H9 (cell line): ENCODE results near the gene NRXN3. TPM values are rescaled to one million over a fixed set of nuclear protein-coding genes. Genes with fewer than 3 reads are reported as not detected.

Source experiments
- DNase-seq: peaks from one replicate; pipeline ENCODE4 v3.0.0-alpha.2; 2017
- H2AFZ ChIP-seq: one replicate; pipeline ENCODE4 v1.6.1; 2013; ENCODE audit warnings: mild to moderate bottlenecking, low read length, control low read depth, moderate library complexity
- H2AK5ac ChIP-seq: 2 replicates; pipeline ENCODE4 v1.6.1; 2013; ENCODE audit warnings: low read length, control low read depth, mixed read lengths; ENCODE audit not compliant: insufficient read length
- H2BK120ac ChIP-seq: one replicate; pipeline ENCODE4 v1.6.1; 2013; ENCODE audit warnings: low read depth, mild to moderate bottlenecking, low read length, control low read depth, inconsistent platforms; ENCODE audit not compliant: poor library complexity, severe bottlenecking
- H2BK12ac ChIP-seq: 2 replicates; pipeline ENCODE4 v1.6.1; 2013; ENCODE audit warnings: low read length, control low read depth, mixed read lengths, low read depth; ENCODE audit not compliant: insufficient read length
- H2BK15ac ChIP-seq: 2 replicates; pipeline ENCODE4 v1.6.1; 2013; ENCODE audit warnings: low read depth, low read length, control low read depth
- H2BK20ac ChIP-seq: one replicate; pipeline ENCODE4 v1.6.1; 2013; ENCODE audit warnings: low read depth, mild to moderate bottlenecking, low read length, control low read depth, inconsistent platforms; ENCODE audit not compliant: poor library complexity, severe bottlenecking
- H2BK5ac ChIP-seq: 2 replicates; pipeline ENCODE4 v1.6.1; 2013; ENCODE audit warnings: low read length, control low read depth, mixed read lengths; ENCODE audit not compliant: insufficient read length
- H3K14ac ChIP-seq: 2 replicates; pipeline ENCODE4 v1.6.1; 2013; ENCODE audit warnings: low read length, control low read depth; ENCODE audit not compliant: insufficient read depth
- H3K18ac ChIP-seq: 2 replicates; pipeline ENCODE4 v1.6.1; 2013; ENCODE audit warnings: low read depth, mild to moderate bottlenecking, mixed read lengths, low read length, control low read depth; ENCODE audit not compliant: insufficient read length
- H3K23ac ChIP-seq: 2 replicates; pipeline ENCODE4 v1.6.1; 2013; ENCODE audit warnings: low read length, control low read depth, mixed read lengths, low read depth; ENCODE audit not compliant: insufficient read length
- H3K23me2 ChIP-seq: 2 replicates; pipeline ENCODE4 v1.6.1; 2013; ENCODE audit warnings: low read depth, mild to moderate bottlenecking, mixed read lengths, low read length, control low read depth; ENCODE audit not compliant: insufficient read length, poor library complexity, severe bottlenecking
- H3K27ac ChIP-seq: 2 replicates; pipeline ENCODE4 v1.5.1; 2013; ENCODE audit warnings: low read length, control low read depth, mixed read lengths, low read depth; ENCODE audit not compliant: insufficient read length
- H3K27me3 ChIP-seq: 2 replicates; pipeline ENCODE4 v1.6.1; 2013; ENCODE audit warnings: low read length, control low read depth, inconsistent platforms; ENCODE audit not compliant: insufficient read depth
- H3K4ac ChIP-seq: 2 replicates; pipeline ENCODE4 v1.6.1; 2013; ENCODE audit warnings: low read depth, mild to moderate bottlenecking, control low read depth, inconsistent platforms, low read length, moderate library complexity
- H3K4me1 ChIP-seq: 2 replicates; pipeline ENCODE4 v1.6.1; 2013; ENCODE audit warnings: low read length, control low read depth, inconsistent platforms; ENCODE audit not compliant: insufficient read depth
- H3K4me2 ChIP-seq: 2 replicates; pipeline ENCODE4 v1.6.1; 2013; ENCODE audit warnings: low read length, control low read depth, mixed read lengths; ENCODE audit not compliant: insufficient read length, insufficient read depth
- H3K56ac ChIP-seq: 2 replicates; pipeline ENCODE4 v1.6.1; 2013; ENCODE audit warnings: low read depth, mild to moderate bottlenecking, mixed read lengths, low read length, control low read depth; ENCODE audit not compliant: insufficient read length
- H3K79me1 ChIP-seq: 2 replicates; pipeline ENCODE4 v1.6.1; 2013; ENCODE audit warnings: low read depth, mild to moderate bottlenecking, moderate library complexity, low read length, control low read depth, inconsistent platforms; ENCODE audit not compliant: insufficient read depth, poor library complexity, severe bottlenecking
- H3K79me2 ChIP-seq: 2 replicates; pipeline ENCODE4 v1.6.1; 2013; ENCODE audit warnings: low read length, control low read depth, inconsistent platforms; ENCODE audit not compliant: insufficient read depth
- H3K9ac ChIP-seq: 2 replicates; pipeline ENCODE4 v1.6.1; 2013; ENCODE audit warnings: low read length, control low read depth, mixed read lengths; ENCODE audit not compliant: insufficient read length; ENCODE audit errors: extremely low read depth
- H3K9me3 ChIP-seq: one replicate; pipeline ENCODE4 v1.6.1; 2013; ENCODE audit warnings: low read depth, low read length, inconsistent platforms; ENCODE audit not compliant: control insufficient read depth
- H3T11ph ChIP-seq: one replicate; pipeline ENCODE4 v1.6.1; 2013; ENCODE audit warnings: mild to moderate bottlenecking, low read length, control low read depth, inconsistent platforms
- H4K20me1 ChIP-seq: one replicate; pipeline ENCODE4 v1.6.1; 2013; ENCODE audit not compliant: control insufficient read depth, insufficient read length, insufficient read depth
- H4K5ac ChIP-seq: 2 replicates; pipeline ENCODE4 v1.6.1; 2013; ENCODE audit warnings: low read depth, mild to moderate bottlenecking, mixed read lengths, low read length, control low read depth; ENCODE audit not compliant: insufficient read length
- H4K8ac ChIP-seq: replicated peaks from 2 replicates; pipeline ENCODE4 v1.6.1; 2013; ENCODE audit warnings: low read length, control low read depth, mixed read lengths, low read depth; ENCODE audit not compliant: insufficient read length
- H4K91ac ChIP-seq: 2 replicates; pipeline ENCODE4 v1.6.1; 2013; ENCODE audit warnings: low read depth, mild to moderate bottlenecking, moderate library complexity, mixed read lengths, low read length, control low read depth; ENCODE audit not compliant: insufficient read length
- H3K27ac Mint-ChIP-seq, 3 experiments: 2 replicates in 2 of 3; 3 replicates in 1 of 3; pipeline ENCODE4 v1.8.0; 2020 to 2021; ENCODE audit warnings: mixed read lengths in 3 of 3, mild to moderate bottlenecking in 1 of 3, moderate library complexity in 1 of 3
- H3K27me3 Mint-ChIP-seq: 2 replicates; pipeline ENCODE4 v1.8.0; 2021; ENCODE audit warnings: low read depth, mild to moderate bottlenecking, moderate library complexity, mixed read lengths
- H3K36me3 Mint-ChIP-seq, 3 experiments: 2 replicates in 2 of 3; 3 replicates in 1 of 3; pipeline ENCODE4 v1.8.0; 2020 to 2021; ENCODE audit warnings: low read depth in 3 of 3, mixed read lengths in 3 of 3; ENCODE audit not compliant: insufficient read depth in 1 of 3
- H3K4me1 Mint-ChIP-seq, 2 experiments: 2 replicates each; pipeline ENCODE4 v1.8.0; 2020; ENCODE audit warnings: mixed read lengths in 2 of 2
- H3K4me3 Mint-ChIP-seq, 2 experiments: 2 replicates in 1 of 2; 3 replicates in 1 of 2; pipeline ENCODE4 v1.8.0; 2020 to 2021; ENCODE audit warnings: mild to moderate bottlenecking in 2 of 2, mixed read lengths in 2 of 2, moderate library complexity in 1 of 2
- H3K9me3 Mint-ChIP-seq, 2 experiments: 2 replicates in 1 of 2; 3 replicates in 1 of 2; pipeline ENCODE4 v1.8.0; 2020; ENCODE audit warnings: mild to moderate bottlenecking in 2 of 2, mixed read lengths in 2 of 2, moderate library complexity in 1 of 2
- WGBS: extraction: QIAGEN DNeasy Blood & Tissue Kit; methylation state at CpG from one replicate; pipeline ENCODE4 v1.1.7; 2013; ENCODE audit warnings: missing lambda C conversion rate, low lambda C conversion rate, mixed read lengths; ENCODE audit not compliant: insufficient read length; ENCODE audit errors: extremely low coverage; 5-methylcytosine and 5-hydroxymethylcytosine counted together
- total RNA-seq: library from RNA; stranded (reverse); gene quantifications from 2 replicates; pipeline ENCODE4 v1.2.1, GENCODE V29; 2021
- TF ChIP-seq, protein P1 (sequence below): fragments of 200-600 bp; sonication (generic); conservative IDR thresholded peaks from 3 replicates; pipeline ENCODE4 v1.8.0; 2021; ENCODE audit warnings: antibody characterized with exemption, mild to moderate bottlenecking

NRXN3 gene
- total RNA-seq, 1 experiment from 2014 or later: 1.8 TPM

DNA sequence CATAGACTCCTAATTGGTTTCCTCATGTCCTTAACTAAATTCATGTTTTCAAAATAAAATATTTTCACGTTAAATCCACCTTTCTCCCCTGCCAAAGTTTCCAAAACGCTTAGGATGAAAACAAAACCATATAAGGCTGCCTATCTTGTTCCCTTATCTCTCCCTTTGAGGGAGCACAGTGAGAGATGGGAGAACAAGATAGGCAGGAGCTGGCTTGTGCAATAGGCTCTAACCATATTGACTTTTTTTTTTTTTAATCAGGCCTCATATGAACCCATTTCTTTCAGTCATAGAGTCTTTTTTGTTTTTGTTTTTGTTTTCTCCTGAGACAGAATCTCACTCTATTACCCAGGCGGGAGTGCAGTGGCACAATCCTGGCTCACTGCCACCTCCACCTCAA, 184.9 kb downstream of the NRXN3 start:
- Histone ChIP-seq H2AK5ac (no peak overlapping the region), H3K4me2 (no peak overlapping the region), H3K4ac (no peak overlapping the region), H3K23me2 (no peaks in the 10 kb centered on the region), H3K79me1 (no peaks in the 10 kb centered on the region), H4K5ac (no peak overlapping the region), H3K56ac (no peak overlapping the region), H4K8ac (no peak overlapping the region), H3K9ac (no peak overlapping the region), H2BK15ac (no peak overlapping the region), H3K79me2 (no peaks in the 10 kb centered on the region), H3K18ac (no peak overlapping the region), H3T11ph (no peak overlapping the region), H2BK120ac (no peak overlapping the region), H4K91ac (no peak overlapping the region), H2BK5ac (no peak overlapping the region), H3K14ac (no peak overlapping the region), H3K9me3 (no peaks in the 10 kb centered on the region), H3K27ac (no peak overlapping the region), H3K23ac (no peak overlapping the region), H2BK12ac (no peak overlapping the region), H3K4me1 (no peaks in the 10 kb centered on the region), H3K27me3 (no peaks in the 10 kb centered on the region), H4K20me1 (no peaks in the 10 kb centered on the region), H2BK20ac (no peak overlapping the region), H2AFZ (no peak overlapping the region)
- no peak for DNase-seq
- Mint-ChIP-seq H3K4me1 (peaks cover 7 to 8% of the 10 kb centered on the region in 2 experiments), H3K27me3 (no peaks in the 10 kb centered on the region; the same call in 1 of the 2 replicates), H3K27ac (no peak overlapping the region), H3K36me3 (no peaks in the 10 kb centered on the region), H3K4me3 (no peak overlapping the region), H3K9me3 (no peaks in the 10 kb centered on the region; a peak in 1 of 5 replicates)
- TF ChIP-seq, protein P1, sequence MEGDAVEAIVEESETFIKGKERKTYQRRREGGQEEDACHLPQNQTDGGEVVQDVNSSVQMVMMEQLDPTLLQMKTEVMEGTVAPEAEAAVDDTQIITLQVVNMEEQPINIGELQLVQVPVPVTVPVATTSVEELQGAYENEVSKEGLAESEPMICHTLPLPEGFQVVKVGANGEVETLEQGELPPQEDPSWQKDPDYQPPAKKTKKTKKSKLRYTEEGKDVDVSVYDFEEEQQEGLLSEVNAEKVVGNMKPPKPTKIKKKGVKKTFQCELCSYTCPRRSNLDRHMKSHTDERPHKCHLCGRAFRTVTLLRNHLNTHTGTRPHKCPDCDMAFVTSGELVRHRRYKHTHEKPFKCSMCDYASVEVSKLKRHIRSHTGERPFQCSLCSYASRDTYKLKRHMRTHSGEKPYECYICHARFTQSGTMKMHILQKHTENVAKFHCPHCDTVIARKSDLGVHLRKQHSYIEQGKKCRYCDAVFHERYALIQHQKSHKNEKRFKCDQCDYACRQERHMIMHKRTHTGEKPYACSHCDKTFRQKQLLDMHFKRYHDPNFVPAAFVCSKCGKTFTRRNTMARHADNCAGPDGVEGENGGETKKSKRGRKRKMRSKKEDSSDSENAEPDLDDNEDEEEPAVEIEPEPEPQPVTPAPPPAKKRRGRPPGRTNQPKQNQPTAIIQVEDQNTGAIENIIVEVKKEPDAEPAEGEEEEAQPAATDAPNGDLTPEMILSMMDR: no peak
- 100% methylated on average over 2 of the region's 3 CpGs for WGBS
